T47D (cell line): ENCODE data around the gene CALML3.

Source experiments
- DNase-seq, 2 experiments: peaks; one replicate each; pipeline versions ENCODE4 v3.0.0 to v3.0.0-alpha.2; 2011 to 2012; ENCODE audit warnings: low read depth in 1 of 2, low spot score in 1 of 2
- JUND ChIP-seq: IDR thresholded peaks from 2 replicates; pipeline ENCODE4 v1.6.1; 2012; ENCODE audit warnings: low read depth
- in situ Hi-C: cut with HindIII; loops from 2 replicates; pipeline ENCODE4 v1.10.0; 2016; ENCODE audit warnings: low sequenced_read_pairs, low pct_unique_long_range_greater_than_20kb

CALML3 gene

DNA sequence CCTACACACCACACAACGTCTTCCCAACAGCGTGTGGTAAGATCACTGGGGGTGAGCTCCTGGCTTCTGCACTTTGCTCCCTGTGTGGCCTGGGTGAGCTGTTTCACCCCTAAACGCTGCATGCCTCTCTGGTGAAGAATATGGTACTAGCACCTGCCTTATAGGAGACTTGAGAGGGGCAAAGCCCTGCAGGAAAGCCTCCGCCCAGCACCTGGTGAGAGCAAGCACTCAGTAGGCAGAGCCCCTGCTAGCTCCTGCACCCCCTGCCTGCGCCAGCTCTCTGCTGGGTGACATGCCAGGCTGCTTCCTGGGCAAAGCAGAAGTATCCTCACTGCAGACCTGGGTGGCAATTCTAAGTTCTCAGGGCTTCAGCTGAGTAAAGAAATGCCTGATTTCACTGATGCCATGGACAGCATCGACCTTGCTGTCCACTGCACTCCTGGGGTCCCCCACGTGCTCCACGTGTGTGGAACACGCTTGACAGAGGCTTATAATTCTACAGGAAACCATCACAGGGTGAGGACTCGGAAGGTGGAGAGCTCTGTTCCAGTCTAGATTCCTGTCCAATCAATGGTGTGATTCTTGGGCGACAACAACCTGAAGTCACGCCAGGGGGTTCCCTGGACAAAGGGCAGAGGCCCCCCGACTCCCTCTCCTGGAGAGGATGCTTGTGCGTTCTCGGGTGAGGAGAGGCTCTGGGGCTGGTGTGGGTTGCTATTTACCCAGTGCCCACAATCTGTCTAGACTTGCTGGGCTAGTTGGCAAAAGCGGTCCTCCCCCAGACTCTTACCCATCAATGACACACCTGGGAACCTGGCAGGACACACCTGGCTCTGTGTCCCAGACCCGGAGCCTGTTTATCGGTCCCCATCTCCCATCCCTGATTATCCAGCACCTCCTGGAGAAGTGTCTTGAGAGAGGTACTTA is 20.4 kb upstream of the CALML3 start:
- peak in 1 of 2 experiments; percentile 38 for DNase-seq
- TF ChIP-seq JUND: no peak
- in situ Hi-C loops: no loop called here

DNA sequence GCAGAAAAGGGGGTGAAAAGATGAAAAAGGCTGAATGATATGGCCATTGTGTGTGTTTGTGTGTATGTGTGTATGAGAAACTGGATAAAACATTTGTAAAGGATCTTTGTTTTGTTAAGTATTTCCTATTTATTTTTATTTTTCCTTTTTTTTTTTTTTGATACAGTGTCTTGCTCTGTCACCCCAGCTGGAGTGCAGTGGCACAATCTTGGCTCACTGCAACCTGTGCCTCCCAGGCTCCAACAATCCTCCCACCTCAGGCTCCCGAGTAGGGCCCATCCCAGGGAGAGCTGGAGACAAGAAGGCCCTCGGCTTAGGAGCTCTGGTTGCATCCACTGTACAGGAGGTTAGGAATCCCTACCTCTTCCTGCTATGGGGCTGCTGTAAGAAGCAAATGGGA is 18.5 kb upstream of the CALML3 start:
- DNase-seq: no peak
- no peak for TF ChIP-seq JUND

DNA sequence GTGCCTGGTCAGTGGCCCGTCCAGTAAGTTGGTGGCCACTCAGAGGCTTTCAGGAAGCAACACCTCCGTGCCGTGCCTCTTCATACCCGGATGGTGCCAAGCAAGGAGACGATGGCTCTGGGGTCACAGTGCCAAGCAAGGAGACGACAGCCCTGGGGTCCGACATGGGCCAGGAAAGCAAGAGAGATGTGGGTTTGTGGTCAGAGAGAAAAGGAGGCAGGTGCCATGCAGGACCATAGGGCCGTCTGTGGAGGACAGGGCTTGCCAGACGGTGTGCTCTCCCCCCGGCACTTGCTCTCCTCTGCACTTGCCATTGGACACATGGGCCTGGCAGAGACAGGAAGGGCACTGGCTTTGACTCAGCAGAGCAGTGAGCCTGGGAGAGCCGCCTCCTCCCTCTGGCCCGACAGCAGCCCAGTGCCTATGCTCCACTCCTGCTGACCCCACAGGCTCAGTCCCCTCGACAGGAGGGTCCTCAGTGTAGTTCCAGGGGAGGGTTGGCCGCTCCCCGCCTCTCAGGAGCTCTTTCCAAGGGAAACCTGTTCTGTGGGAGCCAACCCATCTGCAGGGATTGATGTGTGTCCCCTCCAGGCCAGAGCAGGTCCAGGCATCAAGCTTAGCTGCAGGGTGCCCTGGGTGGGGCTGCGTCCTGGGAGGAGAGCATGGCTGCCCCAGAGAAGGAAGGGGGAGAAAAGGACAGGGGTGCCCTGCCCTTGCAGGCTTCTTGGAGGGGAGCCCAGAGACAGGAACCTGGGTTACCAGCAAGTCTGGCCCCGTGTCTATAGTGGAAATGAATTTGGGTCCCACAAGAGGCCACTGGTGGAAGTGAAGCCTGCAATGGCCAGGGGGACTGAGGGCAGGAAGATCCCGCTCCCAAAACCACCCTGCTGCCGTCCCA is 17.8 kb upstream of the CALML3 start:
- in situ Hi-C loops: no loop called here
- no peak for TF ChIP-seq JUND
- no peak for DNase-seq

More for the DNA sequence above, 18.5 kb upstream of the CALML3 start:
- in situ Hi-C loops: no loop called here

DNA sequence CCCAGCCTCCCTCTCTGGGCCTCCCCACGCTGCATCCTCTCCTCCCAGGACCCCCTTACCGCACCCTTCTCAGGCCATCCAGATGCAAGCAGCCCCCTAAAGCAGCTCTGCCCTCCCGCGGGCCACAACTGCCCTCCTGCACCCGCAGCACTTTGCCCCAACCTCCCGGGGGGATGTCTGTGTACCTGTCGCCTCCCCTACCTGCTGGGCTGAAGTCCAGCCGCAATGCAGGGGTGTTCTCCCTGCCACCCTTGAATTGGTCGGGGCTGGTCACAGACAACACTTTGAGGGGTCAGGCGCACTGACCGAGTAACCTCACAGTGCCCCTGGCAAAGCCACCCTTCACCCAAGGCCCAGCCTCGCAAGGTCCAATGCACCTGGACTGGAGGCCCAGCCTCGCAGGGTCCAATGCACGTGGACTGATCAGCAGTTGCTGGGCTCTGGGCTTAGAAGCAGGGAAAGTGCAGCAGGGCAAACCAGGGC is 17.1 kb upstream of the CALML3 start:
- in situ Hi-C loops: no loop called here

DNA sequence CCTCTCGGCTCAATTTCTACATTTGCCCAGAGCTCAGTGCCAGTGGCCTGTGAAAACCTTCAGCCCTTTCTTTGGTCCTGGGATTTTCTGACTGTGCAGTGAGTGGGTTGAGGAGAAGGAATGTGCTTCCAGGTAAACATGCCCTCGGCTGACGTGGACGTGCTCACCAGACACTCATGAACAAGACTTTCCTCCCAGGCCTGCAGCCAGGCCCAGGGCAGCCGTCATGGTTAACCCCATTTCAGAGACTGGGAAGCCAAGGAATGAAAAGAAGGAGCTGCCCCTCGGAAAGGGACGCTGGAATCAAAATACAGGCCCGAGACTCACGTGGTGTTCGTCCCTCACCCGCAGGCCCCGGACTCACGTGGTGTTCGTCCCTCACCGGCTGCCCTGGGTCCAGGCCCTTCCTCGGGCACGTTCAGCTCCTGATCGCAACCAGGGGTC is 16.6 kb upstream of the CALML3 start:
- in situ Hi-C loops: no loop called here
- TF ChIP-seq JUND: no peak
- no peak for DNase-seq

More for the DNA sequence above, 17.1 kb upstream of the CALML3 start:
- TF ChIP-seq JUND: no peak
- DNase-seq: no peak

DNA sequence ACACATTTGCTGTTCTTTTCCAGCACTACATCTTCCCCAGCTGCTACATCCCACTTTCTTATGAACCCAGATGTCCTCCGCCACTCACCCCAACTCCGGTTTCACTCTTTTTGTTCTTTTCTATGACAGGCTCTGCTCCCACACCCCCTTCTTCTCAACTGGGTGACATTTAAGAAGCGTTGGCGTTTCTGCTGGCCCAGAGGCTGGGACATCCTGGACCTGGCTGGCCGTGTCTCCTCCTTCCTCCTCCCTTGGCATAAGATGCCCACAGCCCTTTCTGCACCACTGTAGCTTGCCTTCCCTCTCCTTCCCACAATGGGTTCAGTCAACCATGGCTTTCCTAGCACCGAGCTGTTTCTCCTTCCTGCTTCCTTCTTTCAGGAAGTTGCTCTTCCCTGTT is 16.0 kb upstream of the CALML3 start:
- in situ Hi-C loops: no loop called here
- DNase-seq: no peak
- TF ChIP-seq JUND: no peak

DNA sequence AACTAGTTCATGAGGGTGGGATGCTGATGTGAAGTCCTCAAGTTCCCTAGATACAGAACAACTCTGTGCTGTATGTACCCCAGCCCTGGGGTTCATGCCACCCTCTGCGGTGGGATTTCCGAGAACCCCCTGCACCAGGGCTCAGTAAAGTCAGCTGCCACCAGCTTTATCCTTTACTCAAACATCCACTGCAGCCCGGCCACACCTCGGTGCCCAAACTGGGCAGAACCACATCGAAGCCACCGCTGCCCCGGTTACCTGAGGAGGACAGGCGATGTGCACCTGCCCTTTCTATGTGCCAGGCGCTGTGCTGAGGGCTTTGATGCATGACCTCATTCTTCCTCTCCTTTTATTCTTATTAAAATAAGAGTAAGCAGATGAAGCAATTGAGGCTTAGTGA is 15.5 kb upstream of the CALML3 start:
- in situ Hi-C loops: no loop called here
- no peak for TF ChIP-seq JUND
- no peak for DNase-seq

DNA sequence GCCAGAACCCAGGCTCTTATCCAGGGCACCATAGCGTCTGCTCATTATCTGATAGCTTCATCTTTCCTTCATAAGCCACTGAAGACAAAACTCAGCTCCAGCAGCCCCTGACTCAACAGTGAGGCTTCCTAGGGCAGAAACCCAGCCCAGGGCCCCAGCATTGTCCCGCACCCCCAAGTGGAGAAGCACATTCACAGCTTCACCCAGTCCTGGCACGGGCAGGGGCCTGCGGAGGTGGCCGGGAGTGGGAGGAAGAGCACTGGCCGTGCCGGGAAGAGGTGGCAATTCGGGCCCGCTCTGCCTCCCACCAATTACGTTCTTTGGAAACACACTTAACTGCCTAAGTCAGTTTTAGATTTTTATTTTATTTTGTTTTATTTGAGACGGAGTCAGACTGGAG is 15.1 kb upstream of the CALML3 start:
- DNase-seq: no peak
- TF ChIP-seq JUND: no peak
- in situ Hi-C loops: no loop called here

DNA sequence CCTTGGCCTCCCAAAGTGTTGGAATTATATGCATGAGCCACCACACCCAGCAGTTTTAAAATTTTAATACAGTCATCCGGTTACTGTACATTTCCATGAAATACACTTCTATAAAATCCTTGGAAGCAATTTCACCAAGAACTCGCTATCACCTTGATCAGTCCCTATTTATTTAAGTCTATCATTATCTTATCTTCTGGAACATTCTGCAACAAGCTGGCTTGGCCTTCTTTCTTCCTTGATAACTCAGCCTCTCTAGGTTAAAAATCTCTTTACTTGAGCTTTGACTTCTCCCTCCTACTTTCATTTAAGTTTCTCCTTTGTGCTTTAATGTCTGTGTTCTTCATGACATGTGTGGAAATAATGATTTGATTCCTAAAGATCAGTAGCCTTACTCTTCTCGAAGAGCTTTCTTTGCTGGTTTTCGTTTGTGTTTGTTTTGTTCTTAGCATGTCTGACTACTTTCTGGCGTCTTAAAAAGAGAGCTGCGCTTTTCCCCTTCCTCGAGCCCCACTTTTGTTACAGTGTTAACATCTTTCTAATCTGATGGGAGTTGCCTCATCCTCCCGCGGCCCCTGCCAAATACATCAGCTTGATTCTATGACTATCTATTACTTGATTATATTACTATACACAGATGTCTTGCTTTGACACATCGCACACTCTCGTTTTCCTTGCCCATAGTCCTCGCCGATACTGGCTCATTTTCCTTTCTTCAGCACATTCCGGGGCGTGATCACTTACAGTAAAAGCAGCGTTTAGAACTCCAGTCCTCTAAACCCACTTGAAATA is 14.3 kb upstream of the CALML3 start:
- TF ChIP-seq JUND: no peak
- in situ Hi-C loops: no loop called here
- DNase-seq: no peak

DNA sequence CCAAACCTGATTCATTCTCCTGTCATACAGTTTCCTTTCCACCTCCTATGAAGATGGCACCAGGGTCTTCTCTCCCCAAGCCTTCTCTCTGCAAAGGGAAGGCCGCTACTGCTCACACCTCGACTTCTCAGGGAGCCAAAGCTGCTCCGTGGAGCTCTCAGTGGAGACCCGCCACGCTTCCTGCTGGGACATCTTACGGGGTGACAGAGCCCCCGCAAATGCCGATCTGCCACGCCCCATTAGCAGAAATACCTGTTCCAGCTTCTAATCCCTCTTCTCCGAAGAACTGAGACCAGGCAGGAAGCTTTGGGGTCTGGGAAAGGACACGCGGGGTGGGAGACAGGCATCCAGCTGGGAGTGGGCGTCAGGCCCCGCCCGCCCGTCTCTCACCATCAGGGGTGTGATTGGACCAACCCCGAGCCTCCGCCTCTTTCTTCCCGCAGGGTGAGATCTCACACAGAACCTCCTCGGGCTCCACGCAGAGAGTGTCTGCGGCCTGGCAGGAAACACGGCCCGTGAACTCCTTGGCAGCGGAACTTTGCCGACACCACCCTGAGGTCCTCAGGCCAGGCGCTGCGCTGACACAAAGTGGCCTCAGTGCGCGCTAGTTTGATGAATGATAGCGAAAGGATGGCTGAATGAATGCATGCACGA is 13.4 kb upstream of the CALML3 start:
- no peak for DNase-seq
- in situ Hi-C loops: no loop called here
- TF ChIP-seq JUND: no peak

DNA sequence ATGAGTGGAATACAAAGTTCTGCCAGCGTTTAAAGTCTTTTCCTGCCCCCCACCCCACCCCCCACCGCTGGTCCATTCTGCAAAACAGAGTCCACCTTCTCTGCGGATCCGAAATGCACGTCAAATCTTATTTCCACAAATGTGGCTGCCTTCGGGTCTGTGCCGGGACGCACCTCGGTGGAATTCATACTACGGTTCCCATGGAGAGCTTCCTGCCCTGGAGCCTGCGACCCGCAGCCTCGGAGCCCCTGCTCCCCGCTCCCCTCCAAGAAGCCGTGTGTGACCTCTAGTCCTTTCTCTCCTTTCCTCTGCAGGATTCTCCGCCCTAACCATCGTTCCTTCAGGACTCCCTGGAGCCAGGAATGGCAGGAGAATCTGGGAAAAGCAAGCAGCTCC is 12.9 kb upstream of the CALML3 start:
- in situ Hi-C loops: no loop called here

DNA sequence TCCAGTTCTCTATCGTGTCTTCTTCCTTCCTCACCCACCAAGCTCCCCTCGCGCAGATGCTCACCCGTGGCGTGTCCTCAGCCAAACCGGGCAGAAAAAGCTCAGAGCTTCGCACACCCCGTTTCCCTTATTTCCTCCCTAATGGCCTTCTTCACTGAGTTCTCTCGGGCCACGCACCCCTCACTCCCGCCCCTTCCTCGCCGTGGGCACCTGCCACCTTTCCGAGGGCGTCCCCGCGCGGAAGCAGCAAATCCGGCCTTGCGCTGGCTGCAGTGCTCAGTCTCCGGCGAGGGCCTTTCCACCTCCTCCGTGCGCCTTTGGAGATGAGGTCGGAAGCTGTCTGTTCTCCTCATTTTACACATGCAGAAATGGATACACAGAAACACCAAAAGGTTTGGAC is 12.4 kb upstream of the CALML3 start:
- no peak for DNase-seq
- no peak for TF ChIP-seq JUND
- in situ Hi-C loops: no loop called here

More for the DNA sequence above, 12.9 kb upstream of the CALML3 start:
- TF ChIP-seq JUND: no peak
- DNase-seq: no peak
